Esophagus muscularis mucosa (tissue), 4 donors: ENCODE measurements around the gene RFFL. TPM values are rescaled to one million over a fixed set of nuclear protein-coding genes. Genes with fewer than 3 reads are reported as not detected.

Experiments used
- DNase-seq: peaks from one replicate; pipeline ENCODE4 v3.0.0-alpha.2; 2017; ENCODE audit errors: extremely low spot score
- H3K27ac ChIP-seq, 4 donors: fragments of 200-600 bp; sonication (generic); replicated peaks in 1 of 4; 1 replicate in 3 of 4; 2 replicates in 1 of 4; pipeline ENCODE4 v1.5.1; 2016 to 2019; ENCODE audit warnings: mild to moderate bottlenecking in 1 of 4
- H3K27me3 ChIP-seq, 4 donors: fragments of 200-600 bp; sonication (generic); one replicate each; pipeline versions ENCODE4 v1.5.1 to v1.6.0; 2016 to 2019
- H3K36me3 ChIP-seq, 4 donors: fragments of 200-600 bp; sonication (generic); one replicate each; pipeline ENCODE4 v1.5.1; 2016 to 2019
- H3K4me1 ChIP-seq, 4 donors: fragments of 200-600 bp; sonication (generic); one replicate each; pipeline ENCODE4 v1.5.1; 2016 to 2019
- H3K4me3 ChIP-seq, 4 donors: fragments of 200-600 bp; sonication (generic); 1 replicate in 2 of 4; 2 replicates in 2 of 4; pipeline ENCODE4 v1.5.1; 2016 to 2019; ENCODE audit warnings: mild to moderate bottlenecking in 4 of 4, moderate library complexity in 1 of 4
- H3K9me3 ChIP-seq, 4 donors: fragments of 200-600 bp; sonication (generic); 1 replicate in 3 of 4; 2 replicates in 1 of 4; pipeline ENCODE4 v1.5.1; 2016 to 2019
- CTCF ChIP-seq, 3 experiments: fragments of 200-600 bp in 2 of 3; fragments of 450-650 bp in 1 of 3; sonication (generic) in 2 of 3; IDR thresholded peaks; one replicate each; pipeline ENCODE4 v1.5.1; 2017 to 2019; ENCODE audit warnings: antibody characterized with exemption in 3 of 3, mild to moderate bottlenecking in 2 of 3, moderate library complexity in 1 of 3
- EP300 ChIP-seq: sonication (generic); formaldehyde crosslinking; IDR thresholded peaks from one replicate; pipeline ENCODE4 v1.6.1; 2017; ENCODE audit warnings: antibody characterized with exemption
- POLR2A ChIP-seq: fragments of 450-650 bp; IDR thresholded peaks from one replicate; pipeline ENCODE4 v1.6.1; 2017; ENCODE audit warnings: antibody characterized with exemption, moderate library complexity, mild to moderate bottlenecking, low read depth
- POLR2AphosphoS5 ChIP-seq, 2 donors: sonication (generic); formaldehyde crosslinking; IDR thresholded peaks; one replicate each; pipeline ENCODE4 v1.6.1; 2017; ENCODE audit warnings: antibody characterized with exemption in 2 of 2
- WGBS: methylation state at CpG from one replicate; pipeline ENCODE4 v1.1.5; 2018; 5-methylcytosine and 5-hydroxymethylcytosine counted together
- intact Hi-C: fragments of 100-400 bp; cut with DNase I; formaldehyde crosslinking; loops from one replicate; pipeline ENCODE4 v1.15.1; 2023
- total RNA-seq, 4 donors: library from RNA; depleted of rRNA; stranded (reverse); fragments of >200 nt; gene quantifications; one replicate each; pipeline versions ENCODE4 v1.1.0 to v1.2.1, GENCODE V29; 2016

The RFFL gene
- total RNA-seq, 4 donors from 2014 or later = 19.5 to 40.9 (median 33.3) TPM

DNA sequence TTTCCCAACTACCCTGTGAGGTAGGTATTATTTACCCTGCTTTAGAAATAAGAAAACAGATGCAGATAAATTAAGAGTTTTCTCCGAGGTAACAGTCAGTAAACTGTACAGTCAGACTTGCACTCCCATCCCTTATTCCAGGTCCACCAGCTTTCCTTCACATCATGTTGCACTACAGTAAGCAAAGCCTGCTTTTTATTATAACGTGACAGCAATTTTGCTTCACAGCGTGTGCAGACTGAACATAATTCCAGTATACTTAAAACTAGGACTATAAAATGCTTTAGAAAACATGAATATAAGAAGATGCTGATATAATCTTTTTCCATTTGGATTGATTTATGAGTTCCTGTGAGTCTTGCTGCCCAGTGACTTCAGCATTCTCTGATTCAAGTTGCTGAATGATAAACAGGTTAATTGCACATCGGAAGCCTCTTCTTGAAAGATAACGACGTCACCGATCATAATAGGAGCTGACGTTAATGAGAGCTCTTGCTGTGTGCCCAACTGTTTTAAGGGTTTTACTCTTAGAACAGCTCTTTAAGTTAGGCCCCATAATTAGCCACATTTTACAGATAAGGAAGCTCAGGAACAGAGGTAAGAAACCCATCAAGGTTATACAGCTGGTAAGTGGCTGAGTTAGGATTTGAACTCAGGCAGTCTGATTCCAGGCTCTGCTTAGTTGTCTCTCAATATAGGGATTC is 81.8 kb downstream of the RFFL start:
- Histone ChIP-seq H3K4me3 (peak overlapping the region; percentile 83 to 95 (median 92)), H3K36me3 (peaks cover 3 to 29% (median 20%) of the 10 kb centered on the region in 4 donors), H3K27ac (peak overlapping the region; percentile 95 to 100 (median 100)), H3K4me1 (peaks cover 23 to 55% (median 44%) of the 10 kb centered on the region in 4 donors), H3K27me3 (no peaks in the 10 kb centered on the region), H3K9me3 (no peaks in the 10 kb centered on the region)
- no peak for DNase-seq
- WGBS = 11% methylated on average over 8 of the region's 8 CpGs
- TF ChIP-seq EP300 (no peak), POLR2AphosphoS5 (IDR thresholded peaks at IDR 0.05) (no peak)
- intact Hi-C loops = loop anchor here (2.0 kb wide), 1 partner anchor 107 kb away; no protein-coding TSS in a partner anchor

DNA sequence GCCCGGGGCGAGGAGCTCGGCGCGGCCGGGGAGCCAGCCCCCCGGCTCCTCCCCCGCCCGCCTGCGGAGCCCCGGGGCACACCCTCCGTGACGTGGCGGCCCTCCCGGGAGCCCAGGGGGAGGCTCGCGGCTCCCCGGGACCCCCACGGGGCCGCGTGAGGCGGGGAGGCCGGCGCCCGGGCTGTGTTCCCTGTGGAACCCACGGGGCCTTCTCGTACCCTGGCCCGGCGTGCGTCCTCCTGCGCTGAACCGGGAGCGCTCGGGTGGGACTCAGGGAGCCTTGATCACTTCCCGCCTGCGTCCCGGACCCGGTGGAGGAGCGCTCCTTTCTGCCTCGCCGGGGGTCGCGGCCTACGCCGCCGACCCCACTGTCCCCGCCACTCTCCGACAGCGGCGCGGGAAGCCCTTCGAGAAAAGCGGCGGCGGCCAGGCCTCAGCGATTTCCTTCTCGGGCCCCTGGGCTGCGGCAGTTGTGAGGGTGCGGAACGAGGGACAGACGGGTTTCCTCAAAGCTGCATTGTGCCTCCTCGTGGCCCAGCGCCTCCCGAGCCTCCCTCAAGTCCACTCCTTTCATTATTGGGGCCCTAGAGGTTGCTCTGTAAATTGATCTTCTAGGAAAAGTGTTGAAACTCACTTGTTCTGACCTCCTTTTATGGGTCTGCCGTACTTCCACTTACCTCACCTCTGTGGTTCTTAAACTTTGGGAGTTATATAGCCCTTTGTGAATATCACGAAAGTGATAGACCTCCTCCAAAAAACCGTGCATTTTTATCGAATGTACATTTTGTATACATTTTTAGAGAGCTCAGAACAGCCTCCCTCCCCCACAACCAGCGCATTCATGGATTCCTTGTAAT is 82.6 kb downstream of the RFFL start:
- peak; percentile 95 for DNase-seq
- intact Hi-C loops = loop anchor here (2.0 kb wide), 1 partner anchor 108 kb away; no protein-coding TSS in a partner anchor
- Histone ChIP-seq H3K27ac (peak overlapping the region; percentile 95 to 100 (median 100)), H3K27me3 (no peaks in the 10 kb centered on the region), H3K4me3 (peak overlapping the region; percentile 83 to 95 (median 92)), H3K9me3 (no peaks in the 10 kb centered on the region), H3K4me1 (peaks cover 23 to 55% (median 44%) of the 10 kb centered on the region in 4 donors), H3K36me3 (peaks cover 0 to 21% (median 12%) of the 10 kb centered on the region in 4 donors)
- under 1% methylated on average over 15 of the region's 69 CpGs for WGBS
- TF ChIP-seq POLR2AphosphoS5 (IDR thresholded peaks at IDR 0.05) = no peak
- TF ChIP-seq POLR2A = peak; percentile 63
- peak in 2 of 3 experiments; percentile 33 to 41 for TF ChIP-seq CTCF (IDR thresholded peaks at IDR 0.05)
- TF ChIP-seq EP300 = no peak

DNA sequence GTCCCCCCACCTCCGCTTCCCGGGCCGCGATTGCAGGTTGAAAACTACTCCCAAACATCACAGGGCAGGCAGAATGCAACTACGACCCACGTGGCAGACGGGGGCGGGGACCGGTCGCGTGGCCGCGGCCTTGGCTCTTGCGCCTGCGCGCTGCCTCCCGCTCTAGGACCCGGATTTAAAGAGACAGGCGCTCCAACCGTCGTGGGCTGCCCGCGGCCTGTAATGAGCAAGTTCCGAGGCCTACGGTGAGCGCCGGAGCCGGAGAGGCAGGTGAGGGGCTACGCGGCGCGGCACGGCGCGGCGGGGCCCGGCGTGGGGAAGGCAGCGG is 83.2 kb downstream of the RFFL start, which contains the start of gene LIG3:
LIG3 (plus strand) TSS at position 160 of the 328 bp plus-strand sequence. CDS start 2,494 bp downstream, outside the sequence.
- peak; percentile 98 for DNase-seq
- H3K27me3 ChIP-seq = no peaks in the 10 kb centered on the region
- intact Hi-C loops = loop anchor here (2.0 kb wide), 1 partner anchor 108 kb away; no protein-coding TSS in a partner anchor

GRCh38 chr17:34979650-34980352 is 83.7 kb downstream of the RFFL start:
- intact Hi-C loops = loop anchor here (2.0 to 10.0 kb wide), 2 partner anchors 109 to 265 kb away; partner anchors contain the start of gene SLFN5
- Histone ChIP-seq H3K4me3 (peak overlapping the region; percentile 83 to 95 (median 92)), H3K27ac (peak overlapping the region; percentile 95 to 100 (median 100)), H3K36me3 (peaks cover 0 to 13% (median 6%) of the 10 kb centered on the region in 4 donors), H3K4me1 (peaks cover 22 to 46% (median 40%) of the 10 kb centered on the region in 4 donors), H3K9me3 (no peaks in the 10 kb centered on the region), H3K27me3 (no peaks in the 10 kb centered on the region)
- TF ChIP-seq POLR2A = no peak
- WGBS = 26% methylated on average over 12 of the region's 15 CpGs
- no peak for DNase-seq

More for the DNA sequence above, 83.2 kb downstream of the RFFL start, which contains the start of gene LIG3:
- H3K27ac ChIP-seq = peak within 1 kb of the TSS; percentile 95 to 100 (median 100)
- 0% methylated on average over 13 of the region's 39 CpGs for WGBS
- TF ChIP-seq CTCF (IDR thresholded peaks at IDR 0.05) = no peak
- peak; percentile 80 for TF ChIP-seq POLR2A
- peak; percentile 91 to 92 for TF ChIP-seq POLR2AphosphoS5 (IDR thresholded peaks at IDR 0.05)
- H3K36me3 ChIP-seq = peaks cover 0 to 15% (median 8%) of the 10 kb centered on the region in 4 donors
- H3K4me3 ChIP-seq = peak within 1 kb of the TSS; percentile 83 to 95 (median 92)
- no peaks in the 10 kb centered on the region for H3K9me3 ChIP-seq
- peaks cover 23 to 51% (median 43%) of the 10 kb centered on the region in 4 donors for H3K4me1 ChIP-seq

DNA sequence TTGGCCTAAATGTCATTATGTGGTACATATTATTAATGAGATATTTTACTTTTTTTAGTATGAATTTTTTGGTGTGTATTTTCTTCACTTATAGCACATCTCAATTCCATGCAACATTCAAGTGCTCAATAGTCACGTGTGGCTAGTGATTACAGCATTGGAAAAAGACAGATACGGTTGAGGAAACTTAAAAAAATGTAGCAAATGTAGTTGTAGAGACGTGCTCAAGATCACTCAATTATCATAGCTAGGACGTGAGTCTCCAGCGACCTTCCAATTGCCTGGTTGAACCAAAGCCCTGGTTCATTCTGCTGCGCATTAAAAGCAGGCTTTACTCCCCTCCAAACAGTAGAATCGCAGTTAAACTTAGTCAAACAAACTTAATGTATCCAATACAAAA is 84.4 kb downstream of the RFFL start:
- Histone ChIP-seq H3K4me1 (peaks cover 20 to 40% (median 36%) of the 10 kb centered on the region in 4 donors), H3K27ac (peak overlapping the region in 2 of 4 donors; percentile 99 to 100), H3K27me3 (no peaks in the 10 kb centered on the region), H3K36me3 (peaks cover 0 to 11% (median 6%) of the 10 kb centered on the region in 4 donors), H3K4me3 (no peak overlapping the region), H3K9me3 (no peaks in the 10 kb centered on the region)
- intact Hi-C loops = loop anchor here (10.0 kb wide), 1 partner anchor 266 kb away; the partner anchor contains the start of gene SLFN5
- no peak for TF ChIP-seq CTCF (IDR thresholded peaks at IDR 0.05)
- no peak for TF ChIP-seq EP300
- no peak for TF ChIP-seq POLR2AphosphoS5 (IDR thresholded peaks at IDR 0.05)
- no peak for TF ChIP-seq POLR2A
- no peak for DNase-seq
- 87% methylated on average over 7 of the region's 7 CpGs for WGBS
